ENCODE measurements around the gene EDEM3. TPM values are rescaled to one million over a fixed set of nuclear protein-coding genes. Genes with fewer than 3 reads are reported as not detected.

EDEM3 gene
- total RNA-seq, 1 experiment from 2014 or later = 14.1 TPM

GRCh38 chr1:184747089-184747955 lies 7.3 kb downstream of the EDEM3 start:
- Mint-ChIP-seq H3K36me3 (ENCODE audit: insufficient read depth, unreplicated experiment) (no peaks in the 10 kb centered on the region), H3K27me3 (ENCODE audit: insufficient read depth, unreplicated experiment) (no peaks in the 10 kb centered on the region), H3K27ac (ENCODE audit: unreplicated experiment) (no peak overlapping the region), H3K4me1 (ENCODE audit: low read depth, unreplicated experiment) (peaks cover 9% of the 10 kb centered on the region), H3K4me3 (ENCODE audit: unreplicated experiment) (no peak overlapping the region), H3K9me3 (ENCODE audit: unreplicated experiment) (no peaks in the 10 kb centered on the region)
- intact Hi-C loops (cut with micrococcal nuclease; ENCODE audit: unreplicated experiment) = no loop called here
- Histone ChIP-seq H3K9me3 (no peaks in the 10 kb centered on the region), H3K4me3 (ENCODE audit: low read depth, low read length) (no peak overlapping the region), H3K4me1 (peaks cover 11% of the 10 kb centered on the region), H3K36me3 (ENCODE audit: control insufficient read depth, insufficient read depth, low read length) (no peaks in the 10 kb centered on the region), H3K27me3 (replicated peaks; ENCODE audit: control insufficient read depth, insufficient read depth, low read length) (no peaks in the 10 kb centered on the region)
- POLR2A ChIA-PET = no interaction called here
- no peak for DNase-seq
- no peak for TF ChIP-seq CTCF (IDR thresholded peaks at IDR 0.05; ENCODE audit: insufficient read depth in 1 of 2, low read depth in 1 of 2, low read length in 1 of 2, severe bottlenecking in 1 of 2, unreplicated experiment in 1 of 2)
- CTCF ChIA-PET = no interaction called here
- BruUV-seq (replicated peaks) = no TSS peak

- DNase-seq = no peak
- H3K27ac Mint-ChIP-seq (ENCODE audit: unreplicated experiment) = no peak overlapping the region
- H3K9me3 Mint-ChIP-seq (ENCODE audit: unreplicated experiment) = no peaks in the 10 kb centered on the region
- no peaks in the 10 kb centered on the region for H3K36me3 ChIP-seq (ENCODE audit: control insufficient read depth, insufficient read depth, low read length)
- no peaks in the 10 kb centered on the region for H3K36me3 Mint-ChIP-seq (ENCODE audit: insufficient read depth, unreplicated experiment)
- H3K27me3 ChIP-seq (replicated peaks; ENCODE audit: control insufficient read depth, insufficient read depth, low read length) = no peaks in the 10 kb centered on the region
- no peaks in the 10 kb centered on the region for H3K27me3 Mint-ChIP-seq (ENCODE audit: insufficient read depth, unreplicated experiment)
- H3K4me1 ChIP-seq = peaks cover 11% of the 10 kb centered on the region
- ChIA-PET POLR2A (no interaction called here), CTCF (no interaction called here)
- BruUV-seq (replicated peaks) = no TSS peak
- no peak overlapping the region for H3K4me3 ChIP-seq (ENCODE audit: low read depth, low read length)
- no peaks in the 10 kb centered on the region for H3K9me3 ChIP-seq
- intact Hi-C loops (cut with micrococcal nuclease; ENCODE audit: unreplicated experiment) = no loop called here
- H3K4me1 Mint-ChIP-seq (ENCODE audit: low read depth, unreplicated experiment) = peaks cover 9% of the 10 kb centered on the region
- H3K4me3 Mint-ChIP-seq (ENCODE audit: unreplicated experiment) = no peak overlapping the region
- TF ChIP-seq CTCF (IDR thresholded peaks at IDR 0.05; ENCODE audit: insufficient read depth in 1 of 2, low read depth in 1 of 2, low read length in 1 of 2, severe bottlenecking in 1 of 2, unreplicated experiment in 1 of 2) = no peak
Observed at GRCh38 chr1:184745929-184746638, 8.6 kb downstream of the EDEM3 start.

- Histone ChIP-seq H3K27me3 (replicated peaks; ENCODE audit: control insufficient read depth, insufficient read depth, low read length) (no peaks in the 10 kb centered on the region), H3K4me1 (peaks cover 11% of the 10 kb centered on the region), H3K9me3 (no peaks in the 10 kb centered on the region), H3K36me3 (ENCODE audit: control insufficient read depth, insufficient read depth, low read length) (no peaks in the 10 kb centered on the region), H3K4me3 (ENCODE audit: low read depth, low read length) (no peak overlapping the region)
- CTCF ChIA-PET = no interaction called here
- Mint-ChIP-seq H3K9me3 (ENCODE audit: unreplicated experiment) (no peaks in the 10 kb centered on the region), H3K27me3 (ENCODE audit: insufficient read depth, unreplicated experiment) (no peaks in the 10 kb centered on the region), H3K4me1 (ENCODE audit: low read depth, unreplicated experiment) (peaks cover 9% of the 10 kb centered on the region), H3K36me3 (ENCODE audit: insufficient read depth, unreplicated experiment) (no peaks in the 10 kb centered on the region), H3K4me3 (ENCODE audit: unreplicated experiment) (no peak overlapping the region), H3K27ac (ENCODE audit: unreplicated experiment) (no peak overlapping the region)
- BruUV-seq (replicated peaks) = no TSS peak
- DNase-seq = no peak
- intact Hi-C loops (cut with micrococcal nuclease; ENCODE audit: unreplicated experiment) = no loop called here
- POLR2A ChIA-PET = no interaction called here
- TF ChIP-seq CTCF (IDR thresholded peaks at IDR 0.05; ENCODE audit: insufficient read depth in 1 of 2, low read depth in 1 of 2, low read length in 1 of 2, severe bottlenecking in 1 of 2, unreplicated experiment in 1 of 2) = no peak
Observed at GRCh38 chr1:184745110-184745509, 9.5 kb downstream of the EDEM3 start.

Measured in Caco-2 (cell line).